ENCODE results near the gene CD34.
"Not testable (repeated sequence)": the region's sequence is repeated elsewhere in the genome, so short reads cannot be mapped to it uniquely, and the experiment has no call there.

The CD34 gene

GRCh38 chr1:207926984-207927383 is 16.1 kb upstream of the CD34 start:
- DNase-seq = no peak

DNA sequence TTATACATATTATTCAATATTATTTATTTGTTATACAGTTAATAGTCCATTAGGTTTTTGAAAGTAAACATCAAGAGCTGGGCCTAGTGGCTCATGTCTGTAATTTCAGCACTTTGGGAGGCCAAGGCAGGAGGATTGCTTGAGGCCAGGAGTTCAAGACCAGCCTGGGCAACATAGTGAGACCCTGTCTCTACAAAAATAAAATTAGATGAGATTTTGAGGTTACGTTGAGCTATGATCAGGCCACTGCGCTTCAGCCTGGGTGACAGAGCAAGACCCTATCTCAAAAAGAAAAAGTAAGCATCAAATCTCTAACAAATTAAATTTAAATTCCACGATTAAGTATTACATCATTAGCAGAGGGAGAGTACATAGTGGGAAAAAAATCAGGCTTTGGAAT is 15.0 kb upstream of the CD34 start:
- DNase-seq = not testable (repeated sequence)

DNA sequence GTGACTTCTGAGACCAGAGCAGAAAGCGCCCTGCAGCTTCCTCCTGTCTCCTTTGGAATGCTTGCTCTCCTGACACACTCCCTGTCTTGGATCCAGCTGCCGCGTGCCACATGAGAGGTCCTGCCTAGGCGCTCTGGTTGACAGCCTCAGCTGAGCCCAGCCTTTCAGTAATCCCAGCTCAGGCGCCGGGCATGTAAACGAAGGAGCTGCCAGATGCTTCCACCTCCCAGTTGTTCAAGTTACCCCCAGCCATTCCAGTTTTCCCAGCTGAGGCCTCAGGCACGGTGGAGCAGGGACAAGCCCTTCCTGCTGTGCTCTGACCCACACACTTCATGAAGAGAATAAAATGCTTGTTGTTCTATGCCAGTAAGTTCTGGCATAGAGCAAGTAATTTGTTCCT is 14.3 kb upstream of the CD34 start:
- no peak for DNase-seq

- DNase-seq = peak in 3 of 4 experiments; percentile 34 to 46 (median 38)
These were observed 12.6 kb upstream of the CD34 start for GRCh38 chr1:207923561-207923960.

DNA sequence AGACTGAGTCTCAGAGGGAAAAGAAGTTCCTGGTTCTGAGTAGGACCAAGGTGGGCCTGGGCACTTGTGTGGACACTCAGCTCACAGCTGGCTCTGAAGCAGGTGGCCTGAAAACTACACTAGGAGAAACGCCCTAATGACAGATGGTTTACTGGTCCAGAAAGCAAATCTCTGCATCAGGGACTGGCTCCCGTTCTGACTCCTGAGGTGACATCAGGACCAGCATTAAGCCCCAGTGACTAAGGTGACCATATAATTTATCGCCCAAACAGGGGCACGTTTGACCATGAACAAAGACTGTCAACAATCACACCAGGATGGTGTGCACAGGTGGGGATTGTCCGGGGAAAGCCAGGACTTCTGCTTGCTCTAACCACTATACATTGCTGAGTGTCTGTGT is 12.2 kb upstream of the CD34 start:
- DNase-seq = no peak

- no peak for DNase-seq
These were observed 11.6 kb upstream of the CD34 start for GRCh38 chr1:207922554-207922953.

DNA sequence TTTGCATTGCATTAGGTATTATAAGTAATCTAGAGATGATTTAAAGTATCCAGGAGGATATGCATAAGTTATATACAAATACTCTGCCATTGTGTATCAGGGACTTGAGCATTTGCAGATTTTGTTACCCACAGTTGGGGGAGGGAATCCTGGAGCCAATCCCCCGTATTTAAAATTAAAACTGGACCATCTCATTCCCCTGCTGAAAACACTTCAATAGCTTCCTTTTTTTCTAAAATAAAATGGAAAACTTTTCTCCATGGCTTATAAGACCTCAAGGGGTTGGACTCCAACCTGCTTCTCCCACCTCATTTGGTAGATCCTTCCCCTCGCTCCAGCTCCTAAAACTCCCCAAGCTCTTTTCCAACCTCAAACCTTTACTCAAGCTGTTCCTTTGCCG is 10.4 kb upstream of the CD34 start:
- DNase-seq = no peak

- DNase-seq = no peak
These were observed 9.6 kb upstream of the CD34 start for GRCh38 chr1:207920444-207921021.

DNA sequence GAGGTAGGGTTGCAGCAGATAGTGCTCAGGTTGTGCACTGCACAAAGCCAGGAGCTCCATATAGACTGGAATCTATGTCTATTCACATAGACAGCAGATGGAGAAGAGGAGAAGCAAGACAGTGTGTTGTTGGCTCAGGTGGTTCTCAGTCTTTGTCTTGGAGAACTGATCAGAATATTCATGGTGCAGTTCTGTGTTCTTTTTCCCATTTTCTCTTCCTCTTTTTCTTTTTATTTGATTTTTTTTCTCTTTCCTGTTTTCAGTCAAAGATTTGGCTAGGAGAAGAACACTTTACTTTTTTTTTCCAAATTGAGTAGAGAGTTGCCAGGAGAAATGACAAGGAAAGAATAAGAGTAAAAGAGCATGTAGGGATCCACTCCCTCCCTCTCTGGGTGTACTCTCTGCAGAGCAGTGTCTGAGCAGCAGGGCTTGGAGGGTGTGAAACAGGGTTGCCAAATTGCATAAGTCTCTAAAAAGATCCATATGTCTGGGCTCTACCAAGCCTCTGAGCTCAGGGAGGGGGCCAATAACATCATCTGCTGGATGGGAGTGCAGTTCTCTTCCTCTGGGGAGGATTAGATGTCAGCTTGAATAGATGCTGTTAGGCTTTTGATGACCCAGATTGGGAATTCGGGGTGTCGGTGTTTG is 8.7 kb upstream of the CD34 start:
- peak in 1 of 4 experiments; percentile 7 for DNase-seq

- no peak for DNase-seq
These were observed 7.7 kb upstream of the CD34 start for GRCh38 chr1:207918581-207918980.

- no peak for DNase-seq
These were observed 7.1 kb upstream of the CD34 start for GRCh38 chr1:207918011-207918410.

- DNase-seq = no peak
These were observed 6.2 kb upstream of the CD34 start for GRCh38 chr1:207917080-207917479.

- DNase-seq = no peak
These were observed 3.0 kb upstream of the CD34 start for GRCh38 chr1:207913951-207914350.

- DNase-seq = peak; percentile 23 to 54 (median 38)
These were observed 1.2 kb upstream of the CD34 start for GRCh38 chr1:207911856-207912760.

GRCh38 chr1:207909687-207910086 is 1.2 kb downstream of the CD34 start:
- no peak for DNase-seq

DNA sequence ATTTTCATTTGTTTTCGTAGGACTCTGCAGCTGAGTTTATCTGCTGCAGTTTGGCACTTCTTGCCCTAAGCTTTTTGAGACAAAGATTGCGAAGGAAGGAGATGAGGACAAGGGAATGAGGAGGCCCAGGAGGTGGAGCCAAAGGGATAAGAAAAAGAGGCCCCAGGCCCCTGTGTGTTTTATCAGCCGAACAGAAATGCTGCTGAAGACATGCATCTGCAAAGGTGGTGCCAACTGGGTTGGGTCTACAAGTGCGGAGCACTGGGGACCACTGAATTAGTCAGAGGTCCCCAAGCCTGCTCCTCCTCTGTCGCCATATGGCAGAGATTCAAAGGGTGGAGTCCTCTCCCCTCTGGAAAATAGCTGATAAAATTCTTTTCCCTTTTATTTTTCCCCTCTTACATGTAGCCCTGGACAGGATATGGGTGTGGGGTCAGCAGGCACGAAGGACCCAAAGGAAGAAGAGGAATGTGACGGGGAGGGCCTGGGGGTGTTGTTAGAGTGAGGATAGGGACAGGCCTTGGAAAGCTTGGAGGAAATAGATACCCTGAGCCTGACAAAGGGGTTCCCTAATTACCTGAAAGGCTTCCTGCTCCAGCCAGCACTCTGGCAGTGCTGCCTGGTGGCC is 2.7 kb downstream of the CD34 start:
- no peak for DNase-seq

- no peak for DNase-seq
These were observed 6.5 kb downstream of the CD34 start for GRCh38 chr1:207904391-207904790.

DNA sequence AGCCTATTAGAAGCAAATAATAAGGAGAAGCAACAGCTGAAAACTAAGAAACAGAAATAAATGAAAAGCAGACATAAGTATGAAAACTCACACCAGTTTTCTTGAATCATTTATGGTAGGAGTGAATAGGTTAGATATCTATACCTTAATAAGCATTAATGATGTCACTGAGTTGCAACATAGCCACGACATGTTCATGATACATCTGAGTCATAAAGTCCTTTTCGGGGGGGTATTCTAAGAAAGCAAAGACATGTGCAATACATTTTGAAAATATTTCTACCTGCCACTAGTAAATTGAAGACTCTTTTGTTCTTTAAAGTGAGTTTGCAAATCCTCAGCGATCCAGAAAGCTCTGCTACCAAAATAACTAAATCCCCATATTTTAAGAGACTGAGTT is 7.2 kb downstream of the CD34 start:
- DNase-seq = no peak

- no peak for DNase-seq
These were observed 7.9 kb downstream of the CD34 start for GRCh38 chr1:207903053-207903452.

- no peak for DNase-seq
These were observed 8.4 kb downstream of the CD34 start for GRCh38 chr1:207902566-207902965.

DNA sequence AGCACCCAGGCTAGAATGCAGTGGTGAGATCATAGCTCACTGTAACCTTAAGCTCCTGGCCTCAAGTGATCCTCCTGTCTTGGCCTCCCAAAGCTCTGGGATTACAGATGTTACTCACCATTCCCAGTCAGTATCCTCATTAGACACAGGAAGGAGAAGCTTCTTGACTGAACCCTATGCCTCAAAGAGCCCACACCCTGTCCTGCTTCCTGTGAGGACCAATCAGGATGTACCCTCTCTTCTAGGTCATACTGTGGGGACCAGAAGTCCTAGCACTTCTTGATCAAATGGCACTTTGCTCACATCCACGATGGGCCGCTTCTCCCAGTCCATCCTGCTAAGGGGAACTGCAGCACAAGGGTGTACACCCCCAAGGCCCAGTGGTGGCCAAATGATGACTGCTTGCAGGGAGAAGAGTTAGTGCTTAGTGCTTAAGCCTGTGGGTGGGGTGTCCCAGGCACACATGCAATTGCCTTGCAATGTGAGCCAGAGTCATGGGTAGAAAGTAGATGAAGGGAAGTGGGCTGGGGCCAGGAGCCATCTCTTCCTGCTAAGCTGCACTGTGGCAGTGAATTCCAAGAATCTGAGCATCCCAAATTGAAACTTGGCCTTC is 9.8 kb downstream of the CD34 start:
- DNase-seq = peak in 3 of 4 experiments; percentile 46 to 56 (median 49)

DNA sequence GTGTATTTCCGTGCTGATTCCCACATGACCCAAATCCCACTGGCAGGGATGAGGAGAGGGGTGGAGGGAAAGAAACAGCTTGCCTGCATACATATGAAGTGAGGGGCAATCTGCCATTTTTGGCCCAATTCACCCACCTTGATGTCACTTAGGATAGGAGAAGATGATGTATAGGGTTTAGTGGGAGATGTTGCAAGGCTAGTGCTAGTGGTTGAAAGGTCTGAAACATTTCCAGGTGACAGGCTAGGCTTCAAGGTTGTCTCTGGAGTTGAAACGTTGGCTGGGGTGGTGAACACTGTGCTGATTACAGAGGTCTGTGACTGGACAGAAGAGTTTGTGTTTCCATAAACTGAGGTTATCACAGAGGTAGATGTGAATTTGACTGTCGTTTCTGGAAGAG is 12.1 kb downstream of the CD34 start:
- DNase-seq = no peak

- no peak for DNase-seq
These were observed 12.7 kb downstream of the CD34 start for GRCh38 chr1:207898260-207898659.

Data from suppressor macrophage (primary cell).